Right lobe of liver (tissue), 6 donors: ENCODE measurements around the gene CTIF. TPM values are rescaled to one million over a fixed set of nuclear protein-coding genes. Genes with fewer than 3 reads are reported as not detected.

Experiments
- ATAC-seq, 4 donors: fragments of 200-7000 bp; cut with Tn5 transposase; one replicate each; pipeline ENCODE4 v1.9.1; 2020; ENCODE audit warnings: mild to moderate bottlenecking in 4 of 4, moderate library complexity in 4 of 4
- DNase-seq, 3 donors: peaks; one replicate each; pipeline ENCODE4 v3.0.0-alpha.2; 2020
- H3K27ac ChIP-seq, 3 donors: fragments of 200-600 bp; one replicate each; pipeline ENCODE4 v1.8.0; 2022
- H3K27me3 ChIP-seq, 2 donors: fragments of 200-600 bp; one replicate each; pipeline ENCODE4 v1.8.0; 2022
- H3K36me3 ChIP-seq, 4 donors: fragments of 200-600 bp; sonication (generic) in 1 of 4; one replicate each; pipeline versions ENCODE4 v1.5.1 to v1.8.0; 2017 to 2022; ENCODE audit warnings: control low read depth in 1 of 4
- H3K4me1 ChIP-seq, 4 donors: fragments of 200-600 bp; sonication (generic) in 1 of 4; one replicate each; pipeline versions ENCODE4 v1.5.1 to v1.8.0; 2017 to 2022; ENCODE audit warnings: control low read depth in 1 of 4
- H3K4me3 ChIP-seq, 3 donors: fragments of 200-600 bp; one replicate each; pipeline ENCODE4 v1.8.0; 2022
- H3K9me3 ChIP-seq, 4 donors: fragments of 200-600 bp; sonication (generic) in 1 of 4; one replicate each; pipeline versions ENCODE4 v1.5.1 to v1.8.0; 2017 to 2022; ENCODE audit warnings: control low read depth in 1 of 4
- CTCF ChIP-seq, 4 donors: fragments of 200-600 bp in 3 of 4; fragments of 450-650 bp in 1 of 4; IDR thresholded peaks; one replicate each; pipeline versions ENCODE4 v1.5.1 to v1.8.0; 2016 to 2022; ENCODE audit warnings: antibody characterized with exemption in 4 of 4, mild to moderate bottlenecking in 2 of 4
- POLR2A ChIP-seq: fragments of 450-650 bp; IDR thresholded peaks from one replicate; pipeline ENCODE4 v1.6.1; 2017; ENCODE audit warnings: antibody characterized with exemption, mild to moderate bottlenecking
- WGBS: methylation state at CpG from one replicate; pipeline ENCODE4 v1.1.6; 2018; ENCODE audit warnings: low coverage, low lambda C conversion rate; ENCODE audit not compliant: insufficient coverage; ENCODE audit errors: missing lambda C conversion rate; 5-methylcytosine and 5-hydroxymethylcytosine counted together
- intact Hi-C, 2 donors: fragments of 100-400 bp; cut with DNase I; formaldehyde crosslinking; loops; one replicate each; pipeline versions ENCODE4 v1.11.2 to v1.14.1; 2022
- total RNA-seq, 6 experiments: library from RNA; depleted of rRNA in 2 of 6; stranded (reverse); fragments of >200 nt in 2 of 6; fragmentation: NEBNext Ultra II Directional in 3 of 6; extraction: Animal tissue kit (Norgen Biotek cat#: 25700) in 3 of 6; gene quantifications; one replicate each; pipeline versions ENCODE4 v1.1.0 to v1.2.4, GENCODE V29; 2016 to 2023
- donor health status: DM: no; HTN: yes; CAD: no.
- donor health status: DM: no; HTN: no; CAD: no.
- donor health status: DM: no; HTN: no; CAD: no.
- donor health status: DM: no; HTN: yes; CAD: no.
- donor health status: DM: no; HTN: yes; CAD: no.

Gene CTIF
- total RNA-seq, 6 experiments from 2014 or later: 29.0 to 60.6 (median 43.1) TPM

GRCh38 chr18:48858676-48859075, 319.8 kb downstream of the CTIF start:
- peaks cover 0 to 22% (median 5%) of the 10 kb centered on the region in 4 donors for H3K36me3 ChIP-seq
- DNase-seq: no peak
- ATAC-seq: no peak
- H3K9me3 ChIP-seq: no peaks in the 10 kb centered on the region
- H3K4me3 ChIP-seq: no peak overlapping the region
- H3K27ac ChIP-seq: no peak overlapping the region
- H3K27me3 ChIP-seq: no peaks in the 10 kb centered on the region
- intact Hi-C loops: no loop called here
- no CpG with 5 or more reads among the region's 4 CpGs for WGBS
- TF ChIP-seq CTCF (IDR thresholded peaks at IDR 0.05) (no peak), POLR2A (no peak)
- H3K4me1 ChIP-seq: no peaks in the 10 kb centered on the region

DNA sequence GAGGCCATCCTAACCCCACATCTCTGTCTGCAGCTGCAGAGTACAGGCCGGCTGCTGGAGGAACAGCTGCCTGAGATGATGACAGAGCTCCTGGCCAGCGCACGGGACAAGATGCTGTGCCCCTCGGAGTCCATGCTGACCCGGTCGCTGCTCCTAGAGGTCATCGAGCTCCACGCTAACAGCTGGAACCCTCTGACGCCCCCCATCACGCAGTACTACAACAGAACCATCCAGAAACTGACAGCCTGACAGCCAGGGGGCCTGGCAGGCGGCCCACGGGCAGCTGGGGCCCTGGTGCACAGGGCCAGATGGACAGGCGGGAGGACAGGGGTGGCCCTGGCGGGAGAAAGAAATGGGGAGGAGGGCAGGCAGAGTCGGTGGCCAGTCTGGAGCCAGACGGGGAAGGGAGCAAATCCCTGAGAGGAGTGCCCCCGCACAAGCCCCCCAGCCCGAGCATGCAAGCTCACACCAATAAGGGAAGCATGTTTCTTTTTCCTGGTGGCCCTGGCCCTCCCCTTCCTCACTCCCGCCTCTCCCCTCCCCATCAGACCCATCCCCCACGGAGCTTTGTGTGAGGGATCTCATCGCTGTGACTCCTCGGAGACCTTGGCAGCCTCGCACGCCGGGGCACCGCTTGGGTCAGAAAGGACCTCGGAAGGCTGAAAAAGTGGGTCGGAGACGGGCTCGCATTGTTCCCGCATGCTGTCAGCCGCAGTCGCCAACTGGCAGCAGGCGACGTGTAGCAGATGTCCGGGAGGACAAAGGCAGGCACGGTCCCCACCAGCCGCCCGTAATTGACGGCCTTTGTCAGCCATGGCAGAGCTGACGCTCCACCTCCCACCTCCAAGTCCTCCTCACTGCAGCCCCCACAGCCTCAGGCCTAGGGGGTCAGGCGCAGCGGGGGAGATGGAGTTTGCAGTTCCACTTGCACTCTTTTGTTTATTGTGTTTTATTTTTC, 320.8 kb downstream of the CTIF start:
- ATAC-seq: peak in 1 of 4 donors; percentile 13
- H3K4me3 ChIP-seq: no peak overlapping the region
- H3K36me3 ChIP-seq: peaks cover 0 to 19% (median 5%) of the 10 kb centered on the region in 4 donors
- H3K27me3 ChIP-seq: no peaks in the 10 kb centered on the region
- DNase-seq: no peak
- intact Hi-C loops: no loop called here
- H3K9me3 ChIP-seq: no peaks in the 10 kb centered on the region
- WGBS: 84% methylated on average over 14 of the region's 43 CpGs
- TF ChIP-seq POLR2A: no peak
- TF ChIP-seq CTCF (IDR thresholded peaks at IDR 0.05): no peak
- H3K27ac ChIP-seq: no peak overlapping the region
- H3K4me1 ChIP-seq: no peaks in the 10 kb centered on the region

- H3K4me3 ChIP-seq: no peak overlapping the region
- TF ChIP-seq POLR2A (no peak), CTCF (IDR thresholded peaks at IDR 0.05) (no peak)
- H3K27me3 ChIP-seq: no peaks in the 10 kb centered on the region
- no peak overlapping the region for H3K27ac ChIP-seq
- ATAC-seq: no peak
- intact Hi-C loops: no loop called here
- DNase-seq: no peak
- H3K4me1 ChIP-seq: no peaks in the 10 kb centered on the region
- H3K9me3 ChIP-seq: no peaks in the 10 kb centered on the region
- WGBS: 87% methylated on average over 5 of the region's 28 CpGs
- H3K36me3 ChIP-seq: peaks cover 0 to 15% (median 5%) of the 10 kb centered on the region in 4 donors
Measured at GRCh38 chr18:48860269-48861180, 321.7 kb downstream of the CTIF start.

DNA sequence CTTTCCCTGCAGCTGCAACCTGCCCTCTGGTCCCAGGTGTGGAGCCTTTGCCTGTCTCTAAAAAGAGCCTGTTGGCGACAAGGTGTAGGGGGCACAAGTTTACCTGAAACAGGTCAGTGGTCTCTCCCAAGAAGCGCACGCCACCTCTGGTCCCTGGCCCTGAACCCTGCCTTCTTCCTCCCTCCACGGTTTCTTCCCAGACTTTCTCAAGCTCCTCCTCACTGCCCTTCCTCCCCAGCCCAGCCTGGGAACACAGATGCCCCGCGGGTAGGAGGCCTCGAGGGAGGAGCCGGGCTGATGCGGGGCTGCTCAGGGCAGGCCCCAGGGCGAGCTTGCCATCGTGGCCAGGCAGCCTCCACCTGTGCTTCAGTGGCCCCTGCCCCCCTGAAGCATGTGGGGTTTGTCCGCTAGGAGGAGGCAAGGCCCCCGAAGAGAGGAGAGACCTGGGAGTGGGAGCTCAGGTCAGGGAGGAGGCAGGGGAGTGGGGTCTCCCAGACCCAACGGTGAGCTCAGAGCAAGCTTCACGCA, 322.4 kb downstream of the CTIF start:
- Histone ChIP-seq H3K4me1 (no peaks in the 10 kb centered on the region), H3K36me3 (peaks cover 0 to 15% (median 5%) of the 10 kb centered on the region in 4 donors), H3K4me3 (no peak overlapping the region), H3K27ac (no peak overlapping the region), H3K9me3 (no peaks in the 10 kb centered on the region), H3K27me3 (no peaks in the 10 kb centered on the region)
- ATAC-seq (no peak), DNase-seq (no peak)
- 81% methylated on average over 10 of the region's 15 CpGs for WGBS
- no peak for TF ChIP-seq POLR2A
- no peak for TF ChIP-seq CTCF (IDR thresholded peaks at IDR 0.05)
- intact Hi-C loops: no loop called here
